H9 (cell line): ENCODE data around the gene PGPEP1. TPM values are rescaled to one million over a fixed set of nuclear protein-coding genes. Genes with fewer than 3 reads are reported as not detected.

Experiments
- DNase-seq: peaks from one replicate; pipeline ENCODE4 v3.0.0-alpha.2; 2017
- H2AFZ ChIP-seq: one replicate; pipeline ENCODE4 v1.6.1; 2013; ENCODE audit warnings: mild to moderate bottlenecking, low read length, control low read depth, moderate library complexity
- H2AK5ac ChIP-seq: 2 replicates; pipeline ENCODE4 v1.6.1; 2013; ENCODE audit warnings: low read length, control low read depth, mixed read lengths; ENCODE audit not compliant: insufficient read length
- H2BK120ac ChIP-seq: one replicate; pipeline ENCODE4 v1.6.1; 2013; ENCODE audit warnings: low read depth, mild to moderate bottlenecking, low read length, control low read depth, inconsistent platforms; ENCODE audit not compliant: poor library complexity, severe bottlenecking
- H2BK12ac ChIP-seq: 2 replicates; pipeline ENCODE4 v1.6.1; 2013; ENCODE audit warnings: low read length, control low read depth, mixed read lengths, low read depth; ENCODE audit not compliant: insufficient read length
- H2BK15ac ChIP-seq: 2 replicates; pipeline ENCODE4 v1.6.1; 2013; ENCODE audit warnings: low read depth, low read length, control low read depth
- H2BK20ac ChIP-seq: one replicate; pipeline ENCODE4 v1.6.1; 2013; ENCODE audit warnings: low read depth, mild to moderate bottlenecking, low read length, control low read depth, inconsistent platforms; ENCODE audit not compliant: poor library complexity, severe bottlenecking
- H2BK5ac ChIP-seq: 2 replicates; pipeline ENCODE4 v1.6.1; 2013; ENCODE audit warnings: low read length, control low read depth, mixed read lengths; ENCODE audit not compliant: insufficient read length
- H3K14ac ChIP-seq: 2 replicates; pipeline ENCODE4 v1.6.1; 2013; ENCODE audit warnings: low read length, control low read depth; ENCODE audit not compliant: insufficient read depth
- H3K18ac ChIP-seq: 2 replicates; pipeline ENCODE4 v1.6.1; 2013; ENCODE audit warnings: low read depth, mild to moderate bottlenecking, mixed read lengths, low read length, control low read depth; ENCODE audit not compliant: insufficient read length
- H3K23ac ChIP-seq: 2 replicates; pipeline ENCODE4 v1.6.1; 2013; ENCODE audit warnings: low read length, control low read depth, mixed read lengths, low read depth; ENCODE audit not compliant: insufficient read length
- H3K23me2 ChIP-seq: 2 replicates; pipeline ENCODE4 v1.6.1; 2013; ENCODE audit warnings: low read depth, mild to moderate bottlenecking, mixed read lengths, low read length, control low read depth; ENCODE audit not compliant: insufficient read length, poor library complexity, severe bottlenecking
- H3K27ac ChIP-seq: 2 replicates; pipeline ENCODE4 v1.5.1; 2013; ENCODE audit warnings: low read length, control low read depth, mixed read lengths, low read depth; ENCODE audit not compliant: insufficient read length
- H3K27me3 ChIP-seq: 2 replicates; pipeline ENCODE4 v1.6.1; 2013; ENCODE audit warnings: low read length, control low read depth, inconsistent platforms; ENCODE audit not compliant: insufficient read depth
- H3K4ac ChIP-seq: 2 replicates; pipeline ENCODE4 v1.6.1; 2013; ENCODE audit warnings: low read depth, mild to moderate bottlenecking, control low read depth, inconsistent platforms, low read length, moderate library complexity
- H3K4me1 ChIP-seq: 2 replicates; pipeline ENCODE4 v1.6.1; 2013; ENCODE audit warnings: low read length, control low read depth, inconsistent platforms; ENCODE audit not compliant: insufficient read depth
- H3K4me2 ChIP-seq: 2 replicates; pipeline ENCODE4 v1.6.1; 2013; ENCODE audit warnings: low read length, control low read depth, mixed read lengths; ENCODE audit not compliant: insufficient read length, insufficient read depth
- H3K56ac ChIP-seq: 2 replicates; pipeline ENCODE4 v1.6.1; 2013; ENCODE audit warnings: low read depth, mild to moderate bottlenecking, mixed read lengths, low read length, control low read depth; ENCODE audit not compliant: insufficient read length
- H3K79me1 ChIP-seq: 2 replicates; pipeline ENCODE4 v1.6.1; 2013; ENCODE audit warnings: low read depth, mild to moderate bottlenecking, moderate library complexity, low read length, control low read depth, inconsistent platforms; ENCODE audit not compliant: insufficient read depth, poor library complexity, severe bottlenecking
- H3K79me2 ChIP-seq: 2 replicates; pipeline ENCODE4 v1.6.1; 2013; ENCODE audit warnings: low read length, control low read depth, inconsistent platforms; ENCODE audit not compliant: insufficient read depth
- H3K9ac ChIP-seq: 2 replicates; pipeline ENCODE4 v1.6.1; 2013; ENCODE audit warnings: low read length, control low read depth, mixed read lengths; ENCODE audit not compliant: insufficient read length; ENCODE audit errors: extremely low read depth
- H3K9me3 ChIP-seq: one replicate; pipeline ENCODE4 v1.6.1; 2013; ENCODE audit warnings: low read depth, low read length, inconsistent platforms; ENCODE audit not compliant: control insufficient read depth
- H3T11ph ChIP-seq: one replicate; pipeline ENCODE4 v1.6.1; 2013; ENCODE audit warnings: mild to moderate bottlenecking, low read length, control low read depth, inconsistent platforms
- H4K20me1 ChIP-seq: one replicate; pipeline ENCODE4 v1.6.1; 2013; ENCODE audit not compliant: control insufficient read depth, insufficient read length, insufficient read depth
- H4K5ac ChIP-seq: 2 replicates; pipeline ENCODE4 v1.6.1; 2013; ENCODE audit warnings: low read depth, mild to moderate bottlenecking, mixed read lengths, low read length, control low read depth; ENCODE audit not compliant: insufficient read length
- H4K8ac ChIP-seq: replicated peaks from 2 replicates; pipeline ENCODE4 v1.6.1; 2013; ENCODE audit warnings: low read length, control low read depth, mixed read lengths, low read depth; ENCODE audit not compliant: insufficient read length
- H4K91ac ChIP-seq: 2 replicates; pipeline ENCODE4 v1.6.1; 2013; ENCODE audit warnings: low read depth, mild to moderate bottlenecking, moderate library complexity, mixed read lengths, low read length, control low read depth; ENCODE audit not compliant: insufficient read length
- H3K27ac Mint-ChIP-seq, 3 experiments: 2 replicates in 2 of 3; 3 replicates in 1 of 3; pipeline ENCODE4 v1.8.0; 2020 to 2021; ENCODE audit warnings: mixed read lengths in 3 of 3, mild to moderate bottlenecking in 1 of 3, moderate library complexity in 1 of 3
- H3K27me3 Mint-ChIP-seq: 2 replicates; pipeline ENCODE4 v1.8.0; 2021; ENCODE audit warnings: low read depth, mild to moderate bottlenecking, moderate library complexity, mixed read lengths
- H3K36me3 Mint-ChIP-seq, 3 experiments: 2 replicates in 2 of 3; 3 replicates in 1 of 3; pipeline ENCODE4 v1.8.0; 2020 to 2021; ENCODE audit warnings: low read depth in 3 of 3, mixed read lengths in 3 of 3; ENCODE audit not compliant: insufficient read depth in 1 of 3
- H3K4me1 Mint-ChIP-seq, 2 experiments: 2 replicates each; pipeline ENCODE4 v1.8.0; 2020; ENCODE audit warnings: mixed read lengths in 2 of 2
- H3K4me3 Mint-ChIP-seq, 2 experiments: 2 replicates in 1 of 2; 3 replicates in 1 of 2; pipeline ENCODE4 v1.8.0; 2020 to 2021; ENCODE audit warnings: mild to moderate bottlenecking in 2 of 2, mixed read lengths in 2 of 2, moderate library complexity in 1 of 2
- H3K9me3 Mint-ChIP-seq, 2 experiments: 2 replicates in 1 of 2; 3 replicates in 1 of 2; pipeline ENCODE4 v1.8.0; 2020; ENCODE audit warnings: mild to moderate bottlenecking in 2 of 2, mixed read lengths in 2 of 2, moderate library complexity in 1 of 2
- CTCF ChIP-seq: fragments of 200-600 bp; sonication (generic); conservative IDR thresholded peaks from 3 replicates; pipeline ENCODE4 v1.8.0; 2021; ENCODE audit warnings: antibody characterized with exemption, mild to moderate bottlenecking
- WGBS: extraction: QIAGEN DNeasy Blood & Tissue Kit; methylation state at CpG from one replicate; pipeline ENCODE4 v1.1.7; 2013; ENCODE audit warnings: missing lambda C conversion rate, low lambda C conversion rate, mixed read lengths; ENCODE audit not compliant: insufficient read length; ENCODE audit errors: extremely low coverage; 5-methylcytosine and 5-hydroxymethylcytosine counted together
- total RNA-seq: library from RNA; stranded (reverse); gene quantifications from 2 replicates; pipeline ENCODE4 v1.2.1, GENCODE V29; 2021

The PGPEP1 gene
- total RNA-seq, 1 experiment from 2014 or later, result 64.8 TPM

GRCh38 chr19:18361646-18362045 is 21.2 kb downstream of the PGPEP1 start:
- Histone ChIP-seq H3K4me1 (0 out of 2 replicates have a peak, but pooled peaks cover 2% of the 10 kb centered on the region), H3K56ac (no peak overlapping the region), H3K27me3 (no peaks in the 10 kb centered on the region), H4K91ac (no peak overlapping the region), H4K5ac (no peak overlapping the region), H4K20me1 (no peaks in the 10 kb centered on the region), H3K23ac (no peak overlapping the region), H3T11ph (no peak overlapping the region), H2AFZ (no peak overlapping the region), H3K4me2 (no peak overlapping the region), H3K27ac (no peak overlapping the region), H2BK12ac (no peak overlapping the region), H3K14ac (no peak overlapping the region), H3K79me1 (no peaks in the 10 kb centered on the region), H3K23me2 (no peaks in the 10 kb centered on the region), H2BK120ac (no peak overlapping the region), H2BK5ac (no peak overlapping the region), H2BK20ac (no peak overlapping the region), H3K18ac (no peak overlapping the region), H3K9ac (no peak overlapping the region), H3K4ac (no peak overlapping the region), H3K9me3 (no peaks in the 10 kb centered on the region), H2BK15ac (no peak overlapping the region), H3K79me2 (no peaks in the 10 kb centered on the region), H4K8ac (no peak overlapping the region), H2AK5ac (no peak overlapping the region)
- H3K4me1 Mint-ChIP-seq, result peaks cover 18 to 24% of the 10 kb centered on the region in 2 experiments
- peaks cover 15 to 76% (median 19%) of the 10 kb centered on the region in 3 experiments for H3K36me3 Mint-ChIP-seq
- DNase-seq, result no peak
- H3K27ac Mint-ChIP-seq, result no peak overlapping the region; a peak in 1 of 7 replicates
- no CpG with 5 or more reads among the region's 8 CpGs for WGBS
- TF ChIP-seq CTCF, result no peak
- H3K4me3 Mint-ChIP-seq, result no peak overlapping the region
- H3K27me3 Mint-ChIP-seq, result no peaks in the 10 kb centered on the region
- H3K9me3 Mint-ChIP-seq, result no peaks in the 10 kb centered on the region; a peak in 1 of 5 replicates
